GM19397 (cell line): ENCODE measurements around the gene ANAPC4.

Source experiments
- ATAC-seq: cut with Tn5 transposase; IDR thresholded peaks from one replicate; pipeline ENCODE4 v1.9.1; 2021; ENCODE audit warnings: mild to moderate bottlenecking, moderate library complexity; ENCODE audit not compliant: unreplicated experiment

The ANAPC4 gene

GRCh38 chr4:25430630-25431029 lies 53.6 kb downstream of the ANAPC4 start:
- ATAC-seq = no peak

GRCh38 chr4:25433966-25434827 lies 57.1 kb downstream of the ANAPC4 start:
- ATAC-seq = no peak

DNA sequence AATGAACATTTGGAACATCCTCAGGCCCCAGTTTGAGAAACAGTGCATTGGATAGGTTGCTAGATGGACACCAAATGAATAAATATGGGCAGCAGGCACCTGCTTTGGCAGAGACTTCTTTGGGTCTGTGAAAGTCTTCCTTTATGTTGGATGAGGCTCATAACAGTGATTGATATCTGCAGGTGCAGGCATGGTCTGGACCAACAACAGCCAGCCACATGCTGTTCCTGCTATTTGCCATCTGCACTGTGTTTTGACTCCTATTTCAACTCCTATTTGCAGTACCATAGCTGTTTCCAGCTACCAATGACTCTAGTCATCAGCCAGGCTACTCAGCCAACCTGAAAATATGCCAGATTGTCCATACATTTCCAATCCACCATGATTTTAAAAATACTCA lies 60.9 kb downstream of the ANAPC4 start:
- no peak for ATAC-seq

GRCh38 chr4:25439918-25440477 lies 62.9 kb downstream of the ANAPC4 start:
- ATAC-seq = peak; percentile 74

- ATAC-seq = no peak
Observed at GRCh38 chr4:25440478-25441030, 63.5 kb downstream of the ANAPC4 start.

- ATAC-seq = no peak
Observed at GRCh38 chr4:25441519-25442117, 64.6 kb downstream of the ANAPC4 start.

GRCh38 chr4:25442863-25443307 lies 65.8 kb downstream of the ANAPC4 start:
- no peak for ATAC-seq

- no peak for ATAC-seq
Observed at GRCh38 chr4:25443851-25444250, 66.8 kb downstream of the ANAPC4 start.

DNA sequence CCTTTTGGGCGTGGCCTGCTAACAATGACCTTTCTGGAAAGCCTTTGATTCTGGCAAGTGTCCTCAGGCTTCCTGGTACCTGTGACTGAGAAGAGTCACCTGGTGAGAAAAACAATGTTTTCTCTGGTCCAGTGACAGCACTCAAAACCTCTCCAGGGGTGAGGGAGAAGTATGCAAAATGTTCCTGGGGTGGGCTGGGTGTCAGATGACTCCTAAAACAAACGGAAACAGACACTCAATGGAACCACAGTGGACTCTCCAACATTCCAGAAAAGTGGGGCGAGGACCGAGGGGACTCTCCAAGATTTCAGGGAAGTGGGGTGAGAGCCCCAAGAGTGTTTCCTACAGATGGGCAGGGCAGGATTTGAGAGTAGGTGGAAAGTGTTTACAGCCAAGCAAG lies 69.5 kb downstream of the ANAPC4 start:
- no peak for ATAC-seq

DNA sequence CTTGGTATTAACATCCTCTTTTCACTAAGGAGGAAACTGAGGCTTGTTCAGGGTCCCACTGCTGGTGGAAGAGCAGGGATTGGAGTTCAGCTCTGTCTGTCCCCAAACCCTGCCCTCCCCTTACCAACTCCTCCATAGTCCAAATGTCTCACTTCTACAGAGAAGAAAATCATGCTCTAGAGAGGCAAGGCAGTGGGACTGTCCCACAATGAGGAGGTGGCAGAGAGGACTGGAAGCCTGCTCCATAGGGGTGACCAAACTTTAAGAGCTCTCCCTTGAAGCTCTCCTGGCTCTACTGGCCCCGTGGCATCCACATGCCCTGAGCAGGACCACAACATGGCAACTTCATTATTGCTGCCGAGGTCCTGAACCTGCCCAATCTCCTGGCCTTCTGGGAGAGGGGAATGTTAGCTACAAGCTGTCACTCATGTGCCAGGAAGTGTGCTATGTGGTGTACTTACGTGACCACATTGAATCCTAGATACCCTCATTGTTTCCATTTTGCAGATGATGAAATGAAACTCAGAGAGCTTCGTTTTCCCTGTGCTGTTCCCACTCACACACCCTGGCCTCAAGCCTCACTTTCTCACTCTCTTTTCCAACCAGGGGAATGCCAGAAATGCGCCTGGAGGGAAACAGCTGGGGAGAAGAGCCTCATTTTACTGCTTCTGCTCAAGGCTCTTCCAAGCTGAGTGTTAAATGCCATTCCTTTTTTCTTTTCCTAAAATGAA lies 71.5 kb downstream of the ANAPC4 start:
- ATAC-seq = no peak

DNA sequence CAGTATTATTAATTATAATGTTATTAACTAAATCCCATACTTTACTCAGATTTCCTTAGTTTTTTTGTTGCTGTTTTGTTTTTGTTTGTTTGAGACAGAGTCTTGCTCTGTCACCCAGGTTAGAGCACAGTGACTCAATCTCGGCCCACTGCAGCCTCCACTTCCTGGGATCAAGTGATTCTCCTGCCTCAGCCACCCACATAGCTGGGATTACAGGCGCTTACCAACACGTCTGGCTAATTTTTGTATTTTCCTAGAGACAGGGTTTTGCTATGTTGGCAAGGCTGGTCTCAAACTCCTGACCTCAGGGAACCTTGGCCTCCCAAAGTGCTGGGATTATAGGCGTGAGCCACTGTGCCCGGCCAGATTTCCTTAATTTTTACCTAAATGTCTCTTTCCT lies 72.2 kb downstream of the ANAPC4 start:
- ATAC-seq = no peak

- ATAC-seq = no peak
Observed at GRCh38 chr4:25449688-25450087, 72.6 kb downstream of the ANAPC4 start.

- ATAC-seq = no peak
Observed at GRCh38 chr4:25450491-25450901, 73.4 kb downstream of the ANAPC4 start.

- no peak for ATAC-seq
Observed at GRCh38 chr4:25451676-25452075, 74.6 kb downstream of the ANAPC4 start.

DNA sequence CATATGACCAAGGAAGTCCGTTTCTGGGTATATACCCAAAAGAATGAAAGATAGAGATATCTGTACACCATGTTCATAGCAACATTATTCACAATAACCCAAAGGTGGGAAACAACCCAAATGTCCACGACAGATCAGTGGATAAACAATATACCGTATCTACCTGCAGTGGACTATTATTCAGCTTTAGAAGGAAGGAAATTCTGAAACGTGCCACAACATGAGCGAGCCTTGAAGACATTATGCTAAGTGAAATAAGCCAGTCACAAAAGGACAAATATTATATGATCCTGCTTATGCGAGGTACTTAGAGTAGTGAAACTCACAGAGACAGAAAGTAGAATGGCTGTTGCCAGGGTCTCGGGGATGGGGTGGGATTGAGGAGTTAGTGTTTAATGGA lies 75.0 kb downstream of the ANAPC4 start:
- ATAC-seq = no peak

DNA sequence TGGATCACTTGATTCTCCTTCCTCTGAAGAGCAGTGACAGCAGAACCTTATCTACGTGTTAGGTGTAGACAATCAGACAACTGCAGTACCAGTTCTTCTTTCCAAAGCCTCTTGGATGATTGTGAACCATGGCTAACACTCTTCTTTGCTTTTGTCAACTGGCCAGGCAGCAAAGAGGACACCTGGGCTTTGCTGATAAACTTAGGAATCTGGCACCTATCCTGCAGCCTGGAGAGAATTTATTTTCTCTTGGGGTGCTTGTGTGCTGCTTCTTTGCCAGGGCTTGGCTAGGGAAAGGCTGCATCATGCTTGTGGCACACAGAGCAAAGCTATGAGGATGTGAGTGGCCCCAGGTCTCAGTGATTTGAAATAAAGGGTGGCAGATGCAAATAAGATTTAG lies 77.4 kb downstream of the ANAPC4 start:
- ATAC-seq = no peak

DNA sequence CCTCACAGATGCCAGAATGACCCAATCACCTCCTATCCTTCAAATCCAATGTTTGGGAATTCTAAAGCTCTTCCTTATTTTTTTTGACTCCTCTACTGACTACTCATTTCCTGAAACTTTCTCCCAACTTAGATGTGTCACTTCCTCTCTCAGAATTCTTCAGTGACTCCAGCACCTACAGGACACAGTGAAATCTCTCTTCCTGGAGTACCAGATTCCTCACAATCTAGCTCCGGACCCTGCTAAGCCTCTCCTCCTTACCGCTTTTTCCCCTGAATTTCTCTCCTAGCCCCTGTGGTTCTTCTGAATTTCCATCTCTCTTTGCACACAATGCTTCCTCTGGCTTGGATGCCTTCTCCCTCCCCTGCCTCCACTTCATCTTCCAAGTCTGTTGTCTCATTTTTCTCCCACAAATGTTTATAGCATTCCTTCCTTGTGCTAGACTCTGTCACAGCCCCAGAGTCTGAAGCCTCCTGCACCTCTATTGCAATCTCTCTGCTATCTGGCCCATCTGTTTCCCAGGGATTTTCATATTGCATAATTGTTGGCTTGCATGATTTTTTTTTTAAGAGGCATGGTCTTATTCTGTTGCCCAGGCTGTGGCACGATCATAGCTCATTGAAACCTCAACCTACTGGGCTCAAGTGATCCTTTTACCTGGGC lies 80.1 kb downstream of the ANAPC4 start:
- no peak for ATAC-seq

GRCh38 chr4:25466966-25467697 lies 90.1 kb downstream of the ANAPC4 start:
- ATAC-seq = no peak

GRCh38 chr4:25467843-25468242 lies 90.8 kb downstream of the ANAPC4 start:
- ATAC-seq = no peak
